ENCODE measurements around the gene NF2.

DNA sequence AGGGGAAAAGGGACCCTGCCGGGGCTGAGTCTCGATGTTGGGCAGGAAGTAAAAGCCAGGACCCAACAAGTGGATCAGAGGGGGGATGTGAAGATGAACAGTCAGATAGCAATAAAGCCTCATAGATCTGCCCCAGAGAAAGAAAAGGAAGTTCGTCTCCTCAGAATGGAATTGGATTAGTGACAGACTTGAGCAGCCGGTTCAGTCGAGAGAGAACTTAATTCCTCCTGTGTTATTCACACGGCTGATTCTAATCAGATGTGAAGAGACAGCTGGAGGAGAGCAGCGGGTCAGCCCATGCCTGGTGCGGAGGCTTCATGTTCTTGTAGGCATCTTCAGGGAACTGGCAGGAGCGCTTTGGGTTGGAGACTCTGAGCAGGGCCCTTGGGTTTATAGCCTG lies 87.0 kb downstream of the NF2 start:
- TF ChIP-seq, protein P1, sequence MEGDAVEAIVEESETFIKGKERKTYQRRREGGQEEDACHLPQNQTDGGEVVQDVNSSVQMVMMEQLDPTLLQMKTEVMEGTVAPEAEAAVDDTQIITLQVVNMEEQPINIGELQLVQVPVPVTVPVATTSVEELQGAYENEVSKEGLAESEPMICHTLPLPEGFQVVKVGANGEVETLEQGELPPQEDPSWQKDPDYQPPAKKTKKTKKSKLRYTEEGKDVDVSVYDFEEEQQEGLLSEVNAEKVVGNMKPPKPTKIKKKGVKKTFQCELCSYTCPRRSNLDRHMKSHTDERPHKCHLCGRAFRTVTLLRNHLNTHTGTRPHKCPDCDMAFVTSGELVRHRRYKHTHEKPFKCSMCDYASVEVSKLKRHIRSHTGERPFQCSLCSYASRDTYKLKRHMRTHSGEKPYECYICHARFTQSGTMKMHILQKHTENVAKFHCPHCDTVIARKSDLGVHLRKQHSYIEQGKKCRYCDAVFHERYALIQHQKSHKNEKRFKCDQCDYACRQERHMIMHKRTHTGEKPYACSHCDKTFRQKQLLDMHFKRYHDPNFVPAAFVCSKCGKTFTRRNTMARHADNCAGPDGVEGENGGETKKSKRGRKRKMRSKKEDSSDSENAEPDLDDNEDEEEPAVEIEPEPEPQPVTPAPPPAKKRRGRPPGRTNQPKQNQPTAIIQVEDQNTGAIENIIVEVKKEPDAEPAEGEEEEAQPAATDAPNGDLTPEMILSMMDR (conservative IDR thresholded peaks at IDR 0.05; ENCODE audit: low read depth, low read length): no peak
- no peak for TF ChIP-seq EZH2 (IDR thresholded peaks at IDR 0.05; ENCODE audit: low read length, unreplicated experiment)
- no peak for TF ChIP-seq EZH2phosphoT487 (IDR thresholded peaks at IDR 0.05; ENCODE audit: borderline replicate concordance, low read length)
